ENCODE measurements around the gene PDXDC1. TPM values are rescaled to one million over a fixed set of nuclear protein-coding genes. Genes with fewer than 3 reads are reported as not detected.

PDXDC1 gene
- total and polyA plus RNA-seq, 2 experiments from 2014 or later = 77.6 to 84.6 TPM

DNA sequence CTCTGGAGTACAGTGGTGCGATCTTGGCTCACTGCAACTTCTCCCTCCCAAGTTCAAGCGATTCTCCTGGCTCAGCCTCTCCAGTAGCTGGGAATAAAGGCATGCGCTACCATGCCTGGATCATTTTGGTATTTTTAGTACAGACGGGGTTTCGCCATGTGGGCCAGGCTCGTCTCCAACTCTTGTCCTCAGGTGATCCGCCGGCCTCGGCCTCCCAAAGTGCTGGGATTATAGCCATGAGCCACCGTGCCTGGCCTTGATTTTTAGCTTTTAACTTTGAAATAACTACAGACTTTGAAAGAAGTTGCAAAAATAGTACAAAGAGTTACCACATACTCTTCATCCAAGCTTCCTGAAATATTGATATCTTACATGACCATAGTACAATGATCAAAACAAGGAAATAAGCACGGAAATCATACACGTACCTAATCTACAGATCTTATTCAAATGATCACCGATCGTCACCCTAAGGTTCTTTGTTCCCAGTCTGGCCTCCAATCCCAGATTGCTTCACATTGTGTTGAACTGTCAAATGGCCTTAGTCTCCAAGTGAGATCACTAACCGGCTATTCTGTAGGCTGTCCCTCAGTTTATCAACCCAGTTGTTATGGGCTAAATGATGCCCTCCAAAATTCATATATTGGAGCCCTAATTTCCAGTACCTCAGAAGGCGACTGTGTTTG, 19.1 kb upstream of the PDXDC1 start:
- H3K4me1 ChIP-seq (ENCODE audit: low read depth) = no peaks in the 10 kb centered on the region
- H3K27ac ChIP-seq = no peak overlapping the region
- no peaks in the 10 kb centered on the region for H3K36me3 ChIP-seq
- H3K27me3 ChIP-seq = no peaks in the 10 kb centered on the region
- H3K4me3 ChIP-seq = no peak overlapping the region
- H3K9me3 ChIP-seq (ENCODE audit: low read depth) = no peaks in the 10 kb centered on the region
- TF ChIP-seq, protein P1, sequence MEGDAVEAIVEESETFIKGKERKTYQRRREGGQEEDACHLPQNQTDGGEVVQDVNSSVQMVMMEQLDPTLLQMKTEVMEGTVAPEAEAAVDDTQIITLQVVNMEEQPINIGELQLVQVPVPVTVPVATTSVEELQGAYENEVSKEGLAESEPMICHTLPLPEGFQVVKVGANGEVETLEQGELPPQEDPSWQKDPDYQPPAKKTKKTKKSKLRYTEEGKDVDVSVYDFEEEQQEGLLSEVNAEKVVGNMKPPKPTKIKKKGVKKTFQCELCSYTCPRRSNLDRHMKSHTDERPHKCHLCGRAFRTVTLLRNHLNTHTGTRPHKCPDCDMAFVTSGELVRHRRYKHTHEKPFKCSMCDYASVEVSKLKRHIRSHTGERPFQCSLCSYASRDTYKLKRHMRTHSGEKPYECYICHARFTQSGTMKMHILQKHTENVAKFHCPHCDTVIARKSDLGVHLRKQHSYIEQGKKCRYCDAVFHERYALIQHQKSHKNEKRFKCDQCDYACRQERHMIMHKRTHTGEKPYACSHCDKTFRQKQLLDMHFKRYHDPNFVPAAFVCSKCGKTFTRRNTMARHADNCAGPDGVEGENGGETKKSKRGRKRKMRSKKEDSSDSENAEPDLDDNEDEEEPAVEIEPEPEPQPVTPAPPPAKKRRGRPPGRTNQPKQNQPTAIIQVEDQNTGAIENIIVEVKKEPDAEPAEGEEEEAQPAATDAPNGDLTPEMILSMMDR (IDR thresholded peaks at IDR 0.05; ENCODE audit: low read depth, low read length) = no peak
- DNase-seq (ENCODE audit: low read depth in 1 of 2, low spot score in 1 of 2) = no peak

DNA sequence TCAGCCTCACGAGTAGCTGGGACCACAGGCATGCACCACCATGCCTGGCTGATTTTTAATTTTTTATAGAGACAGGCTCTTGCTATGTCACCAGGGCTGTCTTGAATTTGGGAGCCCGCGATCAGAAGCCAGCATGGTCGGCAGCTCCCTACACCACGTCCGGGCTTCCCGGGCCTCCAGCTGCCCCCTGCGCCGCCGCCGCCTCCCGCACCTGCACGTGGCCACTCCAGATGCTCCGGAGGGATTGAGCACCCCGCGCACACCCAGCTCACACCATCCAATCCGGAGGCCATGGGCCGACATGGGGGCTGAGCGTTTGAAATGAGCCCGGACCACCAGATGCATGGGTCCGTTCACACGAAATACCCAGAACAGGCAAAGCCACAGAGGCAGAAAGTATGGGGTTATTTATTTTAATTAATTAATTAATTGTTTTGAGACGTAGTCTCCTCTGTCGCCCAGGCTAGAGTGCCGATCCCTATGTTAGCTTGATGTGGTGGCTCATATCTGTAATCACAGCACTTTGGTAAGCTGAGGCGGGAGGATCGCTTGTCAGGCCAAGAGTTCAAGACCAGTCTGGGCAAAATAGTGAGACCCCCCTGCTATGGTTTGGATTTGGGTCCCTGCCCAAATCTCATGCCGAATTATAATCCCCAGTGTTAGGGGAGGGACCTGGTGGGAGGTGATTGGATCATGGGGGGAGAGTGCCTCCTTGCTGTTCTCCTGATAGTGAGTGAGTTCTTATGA, 17.1 kb upstream of the PDXDC1 start:
- H3K27ac ChIP-seq = no peak overlapping the region
- H3K9me3 ChIP-seq (ENCODE audit: low read depth) = no peaks in the 10 kb centered on the region
- DNase-seq (ENCODE audit: low read depth in 1 of 2, low spot score in 1 of 2) = no peak
- no peaks in the 10 kb centered on the region for H3K4me1 ChIP-seq (ENCODE audit: low read depth)
- no peaks in the 10 kb centered on the region for H3K36me3 ChIP-seq
- H3K27me3 ChIP-seq = no peaks in the 10 kb centered on the region
- TF ChIP-seq, protein P1 (IDR thresholded peaks at IDR 0.05; ENCODE audit: low read depth, low read length) = no peak
- no peak overlapping the region for H3K4me3 ChIP-seq

DNA sequence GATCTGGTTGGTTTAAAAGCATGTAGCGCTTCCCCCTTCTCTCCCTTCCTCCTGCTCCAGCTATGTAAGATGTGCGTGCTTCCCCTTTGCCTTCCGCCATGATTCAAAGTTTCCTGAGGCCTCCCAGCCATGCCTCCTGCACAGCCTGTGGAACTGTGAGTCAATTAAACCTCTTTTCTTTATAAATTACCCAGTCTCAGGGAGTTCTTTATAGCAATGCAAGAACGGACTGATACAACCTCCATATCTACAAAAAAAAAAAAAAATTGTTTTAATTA, 16.6 kb upstream of the PDXDC1 start:
- Histone ChIP-seq H3K27ac (no peak overlapping the region), H3K36me3 (no peaks in the 10 kb centered on the region), H3K9me3 (ENCODE audit: low read depth) (no peaks in the 10 kb centered on the region), H3K4me3 (no peak overlapping the region), H3K27me3 (no peaks in the 10 kb centered on the region), H3K4me1 (ENCODE audit: low read depth) (no peaks in the 10 kb centered on the region)
- no peak for DNase-seq (ENCODE audit: low read depth in 1 of 2, low spot score in 1 of 2)
- TF ChIP-seq, protein P1 (IDR thresholded peaks at IDR 0.05; ENCODE audit: low read depth, low read length) = no peak

DNA sequence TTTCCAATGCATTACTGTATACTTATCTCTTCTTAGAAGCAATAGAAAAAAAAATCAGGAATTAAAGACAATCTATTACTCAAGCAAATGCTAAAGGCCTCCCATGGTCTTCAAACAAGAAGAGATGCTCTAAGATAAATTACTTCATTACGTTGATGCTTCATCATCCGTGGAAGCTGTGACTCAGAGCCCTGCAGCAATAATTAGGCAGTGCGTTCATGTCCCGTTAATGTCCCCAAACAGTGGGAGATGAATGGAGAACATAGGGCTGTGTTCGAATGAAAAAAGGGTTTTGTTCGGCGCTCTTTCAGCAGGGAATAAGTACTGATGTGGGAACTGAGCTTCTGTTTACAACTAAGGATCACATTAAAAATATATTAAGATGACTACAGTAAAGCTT, 15.9 kb upstream of the PDXDC1 start:
- Histone ChIP-seq H3K4me1 (ENCODE audit: low read depth) (no peaks in the 10 kb centered on the region), H3K36me3 (no peaks in the 10 kb centered on the region), H3K27ac (no peak overlapping the region), H3K27me3 (no peaks in the 10 kb centered on the region), H3K4me3 (no peak overlapping the region), H3K9me3 (ENCODE audit: low read depth) (no peaks in the 10 kb centered on the region)
- no peak for DNase-seq (ENCODE audit: low read depth in 1 of 2, low spot score in 1 of 2)
- TF ChIP-seq, protein P1 (IDR thresholded peaks at IDR 0.05; ENCODE audit: low read depth, low read length) = no peak

DNA sequence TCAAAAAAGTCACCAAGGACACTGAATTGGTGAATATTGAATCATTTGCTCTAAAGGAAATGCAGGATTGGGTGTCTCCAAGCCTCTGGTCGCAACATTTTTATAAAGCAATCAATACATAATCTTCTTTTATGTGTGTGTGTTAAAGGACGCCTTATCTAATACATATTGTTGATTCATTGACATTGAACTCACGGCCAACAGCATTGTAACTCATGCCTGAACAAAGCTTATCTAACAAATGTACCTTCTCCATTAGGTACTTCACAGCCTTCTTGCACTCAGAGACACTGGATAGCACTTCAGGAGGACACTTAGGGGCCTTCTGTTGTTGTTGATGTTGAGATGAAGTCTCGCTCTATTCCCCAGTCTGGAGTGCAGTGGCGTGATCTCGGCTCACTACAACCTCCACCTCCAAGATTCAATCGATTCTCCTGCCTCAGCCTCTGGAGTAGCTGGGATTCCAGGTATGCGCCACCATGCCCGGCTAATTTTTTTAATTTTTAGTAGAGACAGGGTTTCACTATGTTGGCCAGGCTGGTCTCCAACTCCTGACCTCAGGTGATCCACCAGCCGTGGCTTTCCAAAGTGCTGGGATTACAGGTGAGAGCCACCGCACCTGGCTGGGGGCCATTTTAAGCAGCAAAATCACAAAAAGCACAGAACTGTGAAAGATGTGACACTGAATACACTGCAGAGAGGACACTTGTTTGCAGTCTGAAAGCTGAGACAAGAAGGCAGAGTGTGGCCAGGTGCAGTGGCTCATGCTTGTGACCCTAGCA, 13.2 kb upstream of the PDXDC1 start:
- no peaks in the 10 kb centered on the region for H3K27me3 ChIP-seq
- no peaks in the 10 kb centered on the region for H3K36me3 ChIP-seq
- no peak for DNase-seq (ENCODE audit: low read depth in 1 of 2, low spot score in 1 of 2)
- TF ChIP-seq, protein P1 (IDR thresholded peaks at IDR 0.05; ENCODE audit: low read depth, low read length) = no peak
- H3K27ac ChIP-seq = no peak overlapping the region
- H3K4me3 ChIP-seq = no peak overlapping the region
- H3K4me1 ChIP-seq (ENCODE audit: low read depth) = no peaks in the 10 kb centered on the region
- H3K9me3 ChIP-seq (ENCODE audit: low read depth) = no peaks in the 10 kb centered on the region

Measured in cardiac muscle cell (in vitro differentiated cells and primary cell).